ENCODE results near the gene ROPN1.
"Not testable (repeated sequence)": the region's sequence is repeated elsewhere in the genome, so short reads cannot be mapped to it uniquely, and the experiment has no call there.

DNA sequence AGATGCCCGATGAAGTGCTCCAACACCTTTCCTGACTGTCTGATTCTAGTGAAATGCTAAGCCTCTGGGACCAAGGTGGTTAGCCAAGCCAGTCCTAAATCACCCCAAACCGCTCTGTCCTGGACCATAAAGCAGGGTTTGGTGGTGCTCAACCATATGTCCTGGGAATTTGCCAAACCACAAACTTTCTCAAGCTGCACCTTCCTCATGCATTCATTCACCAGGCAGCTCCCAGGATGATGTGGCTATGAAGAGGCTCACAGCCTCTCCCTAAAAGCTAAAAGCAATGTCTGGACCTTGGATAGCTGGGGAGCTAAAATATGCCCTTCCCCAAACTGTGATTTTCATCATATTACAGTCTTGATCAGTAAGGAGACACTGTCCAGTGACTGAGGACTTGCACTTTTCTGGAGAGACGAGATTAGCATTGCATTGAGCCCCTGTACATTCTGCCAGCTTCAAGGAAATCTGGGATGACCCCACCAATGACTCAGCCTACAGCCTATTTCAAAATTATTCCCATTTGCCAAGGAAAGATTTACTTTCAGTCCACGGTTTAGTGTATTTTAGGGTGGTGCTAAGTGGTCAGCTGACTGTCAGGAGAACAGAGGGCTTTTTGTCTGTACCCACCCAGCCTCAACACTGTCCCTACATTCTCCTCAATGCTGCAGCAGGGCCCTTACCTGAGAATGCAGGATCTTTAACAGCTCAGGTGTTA is 15.6 kb downstream of the ROPN1 start:
- TF ChIP-seq, protein P1, sequence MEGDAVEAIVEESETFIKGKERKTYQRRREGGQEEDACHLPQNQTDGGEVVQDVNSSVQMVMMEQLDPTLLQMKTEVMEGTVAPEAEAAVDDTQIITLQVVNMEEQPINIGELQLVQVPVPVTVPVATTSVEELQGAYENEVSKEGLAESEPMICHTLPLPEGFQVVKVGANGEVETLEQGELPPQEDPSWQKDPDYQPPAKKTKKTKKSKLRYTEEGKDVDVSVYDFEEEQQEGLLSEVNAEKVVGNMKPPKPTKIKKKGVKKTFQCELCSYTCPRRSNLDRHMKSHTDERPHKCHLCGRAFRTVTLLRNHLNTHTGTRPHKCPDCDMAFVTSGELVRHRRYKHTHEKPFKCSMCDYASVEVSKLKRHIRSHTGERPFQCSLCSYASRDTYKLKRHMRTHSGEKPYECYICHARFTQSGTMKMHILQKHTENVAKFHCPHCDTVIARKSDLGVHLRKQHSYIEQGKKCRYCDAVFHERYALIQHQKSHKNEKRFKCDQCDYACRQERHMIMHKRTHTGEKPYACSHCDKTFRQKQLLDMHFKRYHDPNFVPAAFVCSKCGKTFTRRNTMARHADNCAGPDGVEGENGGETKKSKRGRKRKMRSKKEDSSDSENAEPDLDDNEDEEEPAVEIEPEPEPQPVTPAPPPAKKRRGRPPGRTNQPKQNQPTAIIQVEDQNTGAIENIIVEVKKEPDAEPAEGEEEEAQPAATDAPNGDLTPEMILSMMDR (tag by site-specific recombination; IDR thresholded peaks at IDR 0.05) = not testable (repeated sequence)
- not testable (repeated sequence) for TF ChIP-seq YY1 (tag by site-specific recombination; IDR thresholded peaks at IDR 0.05)
